ENCODE data around the gene BMPER. TPM values are rescaled to one million over a fixed set of nuclear protein-coding genes. Genes with fewer than 3 reads are reported as not detected.

The BMPER gene
- total and polyA plus RNA-seq, 10 of the 15 experiments (the other 5 are each of a cell fraction or from before 2014, with no cell fraction given) = 0.02 to 0.08 TPM; not detected in 8

GRCh38 chr7:33981671-33982424, 76.5 kb downstream of the BMPER start (continued):
- no peak for TF ChIP-seq CREM (IDR thresholded peaks at IDR 0.05; ENCODE audit: low read depth)

GRCh38 chr7:33982425-33982786, 77.1 kb downstream of the BMPER start:
- no peak overlapping the region for H3K4me3 ChIP-seq
- no peaks in the 10 kb centered on the region for H3K4me1 ChIP-seq (ENCODE audit: control insufficient read depth, insufficient read depth, low read length)
- no peaks in the 10 kb centered on the region for H4K20me1 ChIP-seq (ENCODE audit: control insufficient read depth, insufficient read depth)
- H2AFZ ChIP-seq (ENCODE audit: control insufficient read depth, low read depth, low read length) = no peak overlapping the region
- H3K27me3 ChIP-seq (replicated peaks in 1 of 2; ENCODE audit: control insufficient read depth in 2 of 2, insufficient read depth in 2 of 2, low read length in 1 of 2) = no peaks in the 10 kb centered on the region
- ChIA-PET SMC1A (ENCODE audit: uncharacterized antibody, unreplicated experiment) (no interaction called here), RAD21 (ENCODE audit: unreplicated experiment) (no interaction called here), POLR2A (no interaction called here), CTCF (interaction anchor here (0.6 to 1.9 kb wide), 3 partner anchors 20 to 149 kb away, joined by 4 to 6 read pairs (median 5); no protein-coding TSS in a partner anchor)
- no peak overlapping the region for H3K4me2 ChIP-seq (ENCODE audit: control insufficient read depth, insufficient read depth)
- no peaks in the 10 kb centered on the region for H3K9me3 ChIP-seq (replicated peaks; ENCODE audit: control insufficient read depth, insufficient read depth, low read length)
- FAIRE-seq = no peak
- no peak overlapping the region for H3K27ac ChIP-seq (ENCODE audit: control insufficient read depth, insufficient read depth)
- intact Hi-C loops (cut with micrococcal nuclease; ENCODE audit: unreplicated experiment) (no loop called here), in situ Hi-C loops (cut with MboI) (no loop called here)
- no peak for ATAC-seq
- H3K9ac ChIP-seq (ENCODE audit: control insufficient read depth, insufficient read depth, low read length) = no peak overlapping the region
- BruUV-seq (replicated peaks) = no TSS peak
- 0% methylated on average over 2 of the region's 2 CpGs for WGBS (ENCODE audit: insufficient coverage, insufficient replicate concordance, low lambda C conversion rate, missing lambda C conversion rate)
- H3K36me3 ChIP-seq (ENCODE audit: control insufficient read depth in 2 of 2, insufficient read depth in 2 of 2, low read length in 1 of 2) = no peaks in the 10 kb centered on the region
- no peaks in the 10 kb centered on the region for H3K79me2 ChIP-seq (ENCODE audit: control insufficient read depth, insufficient read depth, low read length)
- no peak for DNase-seq (ENCODE audit: low read depth, low spot score)
- TF ChIP-seq, protein P1, sequence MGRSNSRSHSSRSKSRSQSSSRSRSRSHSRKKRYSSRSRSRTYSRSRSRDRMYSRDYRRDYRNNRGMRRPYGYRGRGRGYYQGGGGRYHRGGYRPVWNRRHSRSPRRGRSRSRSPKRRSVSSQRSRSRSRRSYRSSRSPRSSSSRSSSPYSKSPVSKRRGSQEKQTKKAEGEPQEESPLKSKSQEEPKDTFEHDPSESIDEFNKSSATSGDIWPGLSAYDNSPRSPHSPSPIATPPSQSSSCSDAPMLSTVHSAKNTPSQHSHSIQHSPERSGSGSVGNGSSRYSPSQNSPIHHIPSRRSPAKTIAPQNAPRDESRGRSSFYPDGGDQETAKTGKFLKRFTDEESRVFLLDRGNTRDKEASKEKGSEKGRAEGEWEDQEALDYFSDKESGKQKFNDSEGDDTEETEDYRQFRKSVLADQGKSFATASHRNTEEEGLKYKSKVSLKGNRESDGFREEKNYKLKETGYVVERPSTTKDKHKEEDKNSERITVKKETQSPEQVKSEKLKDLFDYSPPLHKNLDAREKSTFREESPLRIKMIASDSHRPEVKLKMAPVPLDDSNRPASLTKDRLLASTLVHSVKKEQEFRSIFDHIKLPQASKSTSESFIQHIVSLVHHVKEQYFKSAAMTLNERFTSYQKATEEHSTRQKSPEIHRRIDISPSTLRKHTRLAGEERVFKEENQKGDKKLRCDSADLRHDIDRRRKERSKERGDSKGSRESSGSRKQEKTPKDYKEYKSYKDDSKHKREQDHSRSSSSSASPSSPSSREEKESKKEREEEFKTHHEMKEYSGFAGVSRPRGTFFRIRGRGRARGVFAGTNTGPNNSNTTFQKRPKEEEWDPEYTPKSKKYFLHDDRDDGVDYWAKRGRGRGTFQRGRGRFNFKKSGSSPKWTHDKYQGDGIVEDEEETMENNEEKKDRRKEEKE (IDR thresholded peaks at IDR 0.05) = no peak
- TF ChIP-seq CHD4 (IDR thresholded peaks at IDR 0.05) = no peak
- TF ChIP-seq E2F8 (IDR thresholded peaks at IDR 0.05; ENCODE audit: low read depth, partially characterized antibody) = no peak
- TF ChIP-seq CBX3 (IDR thresholded peaks at IDR 0.05; ENCODE audit: borderline replicate concordance, low read depth) = no peak
- no peak for TF ChIP-seq NFXL1 (IDR thresholded peaks at IDR 0.05; ENCODE audit: borderline replicate concordance)
- TF ChIP-seq, protein P2, sequence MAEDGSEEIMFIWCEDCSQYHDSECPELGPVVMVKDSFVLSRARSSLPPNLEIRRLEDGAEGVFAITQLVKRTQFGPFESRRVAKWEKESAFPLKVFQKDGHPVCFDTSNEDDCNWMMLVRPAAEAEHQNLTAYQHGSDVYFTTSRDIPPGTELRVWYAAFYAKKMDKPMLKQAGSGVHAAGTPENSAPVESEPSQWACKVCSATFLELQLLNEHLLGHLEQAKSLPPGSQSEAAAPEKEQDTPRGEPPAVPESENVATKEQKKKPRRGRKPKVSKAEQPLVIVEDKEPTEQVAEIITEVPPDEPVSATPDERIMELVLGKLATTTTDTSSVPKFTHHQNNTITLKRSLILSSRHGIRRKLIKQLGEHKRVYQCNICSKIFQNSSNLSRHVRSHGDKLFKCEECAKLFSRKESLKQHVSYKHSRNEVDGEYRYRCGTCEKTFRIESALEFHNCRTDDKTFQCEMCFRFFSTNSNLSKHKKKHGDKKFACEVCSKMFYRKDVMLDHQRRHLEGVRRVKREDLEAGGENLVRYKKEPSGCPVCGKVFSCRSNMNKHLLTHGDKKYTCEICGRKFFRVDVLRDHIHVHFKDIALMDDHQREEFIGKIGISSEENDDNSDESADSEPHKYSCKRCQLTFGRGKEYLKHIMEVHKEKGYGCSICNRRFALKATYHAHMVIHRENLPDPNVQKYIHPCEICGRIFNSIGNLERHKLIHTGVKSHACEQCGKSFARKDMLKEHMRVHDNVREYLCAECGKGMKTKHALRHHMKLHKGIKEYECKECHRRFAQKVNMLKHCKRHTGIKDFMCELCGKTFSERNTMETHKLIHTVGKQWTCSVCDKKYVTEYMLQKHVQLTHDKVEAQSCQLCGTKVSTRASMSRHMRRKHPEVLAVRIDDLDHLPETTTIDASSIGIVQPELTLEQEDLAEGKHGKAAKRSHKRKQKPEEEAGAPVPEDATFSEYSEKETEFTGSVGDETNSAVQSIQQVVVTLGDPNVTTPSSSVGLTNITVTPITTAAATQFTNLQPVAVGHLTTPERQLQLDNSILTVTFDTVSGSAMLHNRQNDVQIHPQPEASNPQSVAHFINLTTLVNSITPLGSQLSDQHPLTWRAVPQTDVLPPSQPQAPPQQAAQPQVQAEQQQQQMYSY (CRISPR knock-in tag; IDR thresholded peaks at IDR 0.05) = no peak
- no peak for TF ChIP-seq ASH2L (IDR thresholded peaks at IDR 0.05; ENCODE audit: borderline replicate concordance, low read depth)
- no peak for TF ChIP-seq KDM1A (IDR thresholded peaks at IDR 0.05; ENCODE audit: borderline replicate concordance)
- TF ChIP-seq BCL3 (IDR thresholded peaks at IDR 0.05; ENCODE audit: borderline replicate concordance, insufficient read depth, low read depth, low read length, poor library complexity, severe bottlenecking) = no peak
